SU-DHL-6 (cell line): ENCODE data around the gene GRK3.

ENCODE experiments used
- H2AFZ ChIP-seq: fragments of 200-600 bp; sonication (generic); 2 replicates; pipeline ENCODE4 v1.6.1; 2014; ENCODE audit warnings: low read depth, mild to moderate bottlenecking, moderate library complexity, mixed read lengths, antibody characterized with exemption, low read length; ENCODE audit not compliant: severe bottlenecking
- H3F3A ChIP-seq: fragments of 200-600 bp; shearing (Covaris generic); 2 replicates; pipeline ENCODE4 v1.6.0; 2016; ENCODE audit warnings: antibody characterized with exemption, mild to moderate bottlenecking; ENCODE audit not compliant: insufficient read depth
- H3K27ac ChIP-seq: fragments of 200-600 bp; sonication (generic); 2 replicates; pipeline ENCODE4 v1.5.1; 2016; ENCODE audit warnings: low read depth, mild to moderate bottlenecking, low read length, moderate library complexity, mixed read lengths
- H3K27me3 ChIP-seq: fragments of 200-600 bp; sonication (generic), shearing (Covaris generic); 2 replicates; pipeline ENCODE4 v1.6.0; 2014; ENCODE audit warnings: mild to moderate bottlenecking, low read length
- H3K36me3 ChIP-seq: fragments of 200-600 bp; sonication (generic); 2 replicates; pipeline ENCODE4 v1.6.1; 2014; ENCODE audit warnings: mild to moderate bottlenecking, low read length, mixed read lengths
- H3K4me2 ChIP-seq: fragments of 300-600, 200-600 bp; shearing (Covaris generic), sonication (generic); 2 replicates; pipeline ENCODE4 v1.6.0; 2014; ENCODE audit warnings: low read length, low read depth, mild to moderate bottlenecking; ENCODE audit not compliant: poor library complexity, severe bottlenecking
- H3K4me3 ChIP-seq: fragments of 200-600 bp; sonication (generic); 2 replicates; pipeline ENCODE4 v1.5.1; 2014; ENCODE audit warnings: antibody characterized with exemption, low read length, mild to moderate bottlenecking, mixed read lengths; ENCODE audit not compliant: insufficient read depth, poor library complexity, severe bottlenecking
- H3K79me2 ChIP-seq: fragments of 200-600 bp; sonication (generic); 2 replicates; pipeline ENCODE4 v1.6.1; 2014; ENCODE audit warnings: mild to moderate bottlenecking, low read length, moderate library complexity; ENCODE audit not compliant: insufficient read depth
- H3K9ac ChIP-seq: fragments of 200-600 bp; sonication (generic); 2 replicates; pipeline ENCODE4 v1.7.0; 2014; ENCODE audit warnings: mild to moderate bottlenecking, low read length
- H3K9me2 ChIP-seq: fragments of 200-600 bp; sonication (generic); replicated peaks from 2 replicates; pipeline ENCODE4 v1.6.1; 2014; ENCODE audit warnings: low read length; ENCODE audit not compliant: insufficient read depth
- H3K9me3 ChIP-seq: fragments of 200-600 bp; sonication (generic); 2 replicates; pipeline ENCODE4 v1.6.1; 2014; ENCODE audit warnings: low read length, mixed read lengths; ENCODE audit not compliant: insufficient read depth
- H4K20me1 ChIP-seq: fragments of 200-600 bp; sonication (generic); 2 replicates; pipeline ENCODE4 v1.6.1; 2014; ENCODE audit warnings: low read depth, mild to moderate bottlenecking, antibody characterized with exemption, low read length, moderate library complexity, mixed read lengths
- CTCF ChIP-seq: fragments of 200-600 bp; sonication (generic); IDR thresholded peaks from one replicate; pipeline ENCODE4 v1.5.1; 2017; ENCODE audit warnings: antibody characterized with exemption, mild to moderate bottlenecking, low read length, moderate library complexity; ENCODE audit not compliant: insufficient read depth, poor library complexity, severe bottlenecking
- EZH2phosphoT487 ChIP-seq: fragments of 200-600 bp; sonication (generic), shearing (Covaris generic); conservative IDR thresholded peaks from 2 replicates; pipeline ENCODE4 v1.6.1; 2018; ENCODE audit warnings: mild to moderate bottlenecking, antibody characterized with exemption, low read length, moderate library complexity, mixed read lengths

The GRK3 gene

GRCh38 chr22:25661073-25661472 is 96.6 kb downstream of the GRK3 start:
- Histone ChIP-seq H3K79me2 (no peaks in the 10 kb centered on the region), H3K4me2 (no peak overlapping the region), H3F3A (no peaks in the 10 kb centered on the region), H3K4me3 (no peak overlapping the region), H3K36me3 (no peaks in the 10 kb centered on the region), H3K9me3 (no peaks in the 10 kb centered on the region), H4K20me1 (no peaks in the 10 kb centered on the region), H3K27me3 (no peaks in the 10 kb centered on the region), H3K9me2 (no peaks in the 10 kb centered on the region), H3K9ac (no peak overlapping the region), H2AFZ (no peak overlapping the region), H3K27ac (no peak overlapping the region)
- TF ChIP-seq EZH2phosphoT487, result no peak
- TF ChIP-seq CTCF, result no peak

- H3K9me2 ChIP-seq, result no peaks in the 10 kb centered on the region
- TF ChIP-seq EZH2phosphoT487 (no peak), CTCF (no peak)
- no peak overlapping the region for H3K9ac ChIP-seq
Measured at GRCh38 chr22:25663654-25664053, 99.2 kb downstream of the GRK3 start.

GRCh38 chr22:25666308-25666707 is 101.8 kb downstream of the GRK3 start:
- Histone ChIP-seq H3K27me3 (no peaks in the 10 kb centered on the region), H2AFZ (no peak overlapping the region), H3K79me2 (no peaks in the 10 kb centered on the region), H3K9me2 (no peaks in the 10 kb centered on the region), H3K27ac (no peak overlapping the region), H3K36me3 (no peaks in the 10 kb centered on the region), H3K9me3 (no peaks in the 10 kb centered on the region), H3F3A (no peaks in the 10 kb centered on the region), H3K4me3 (no peak overlapping the region), H4K20me1 (no peaks in the 10 kb centered on the region), H3K4me2 (no peak overlapping the region), H3K9ac (no peak overlapping the region)
- TF ChIP-seq EZH2phosphoT487 (no peak), CTCF (no peak)

More at GRCh38 chr22:25663654-25664053, 99.2 kb downstream of the GRK3 start:
- Histone ChIP-seq H3K36me3 (no peaks in the 10 kb centered on the region), H3K27ac (no peak overlapping the region), H3K9me3 (no peaks in the 10 kb centered on the region), H3K27me3 (no peaks in the 10 kb centered on the region), H3K4me2 (no peak overlapping the region), H2AFZ (no peak overlapping the region), H3F3A (no peaks in the 10 kb centered on the region), H4K20me1 (no peaks in the 10 kb centered on the region), H3K79me2 (no peaks in the 10 kb centered on the region), H3K4me3 (no peak overlapping the region)
